Measurements from ENCODE around the gene SAP30L. TPM values are rescaled to one million over a fixed set of nuclear protein-coding genes. Genes with fewer than 3 reads are reported as not detected.

The SAP30L gene
- total RNA-seq, 4 donors from 2014 or later: 20.3 to 53.9 (median 31.2) TPM

GRCh38 chr5:154491941-154492340, 46.1 kb downstream of the SAP30L start:
- TF ChIP-seq CTCF (IDR thresholded peaks at IDR 0.05): no peak
- DNase-seq (ENCODE audit: low spot score) (no peak), ATAC-seq (ENCODE audit: low FRiP score) (no peak)

GRCh38 chr5:154493274-154493673, 47.5 kb downstream of the SAP30L start:
- no peak for DNase-seq (ENCODE audit: low spot score)
- no peak for TF ChIP-seq CTCF (IDR thresholded peaks at IDR 0.05)
- no peak for ATAC-seq (ENCODE audit: low FRiP score)

GRCh38 chr5:154494036-154494435, 48.2 kb downstream of the SAP30L start:
- TF ChIP-seq CTCF (IDR thresholded peaks at IDR 0.05): no peak
- ATAC-seq (ENCODE audit: low FRiP score): no peak

GRCh38 chr5:154498591-154498990, 52.8 kb downstream of the SAP30L start:
- no peak for TF ChIP-seq CTCF (IDR thresholded peaks at IDR 0.05)
- DNase-seq (ENCODE audit: low spot score) (no peak), ATAC-seq (ENCODE audit: low FRiP score) (no peak)

More at GRCh38 chr5:154494036-154494435, 48.2 kb downstream of the SAP30L start:
- DNase-seq (ENCODE audit: low spot score): no peak

- DNase-seq (ENCODE audit: low spot score) (no peak), ATAC-seq (ENCODE audit: low FRiP score) (no peak)
- no peak for TF ChIP-seq CTCF (IDR thresholded peaks at IDR 0.05)
Measured at GRCh38 chr5:154498994-154499393, 53.2 kb downstream of the SAP30L start.

- ATAC-seq (ENCODE audit: low FRiP score) (no peak), DNase-seq (ENCODE audit: low spot score) (no peak)
- TF ChIP-seq CTCF (IDR thresholded peaks at IDR 0.05): no peak
Measured at GRCh38 chr5:154501566-154501965, 55.8 kb downstream of the SAP30L start.

GRCh38 chr5:154502180-154502579, 56.4 kb downstream of the SAP30L start:
- TF ChIP-seq CTCF (IDR thresholded peaks at IDR 0.05): no peak
- no peak for DNase-seq (ENCODE audit: low spot score)
- no peak for ATAC-seq (ENCODE audit: low FRiP score)
